IMR-90 (cell line): Measurements from ENCODE around the gene DBNL. TPM values are rescaled to one million over a fixed set of nuclear protein-coding genes. Genes with fewer than 3 reads are reported as not detected.

ENCODE experiments used
- ATAC-seq: fragments of 200-7000 bp; cut with Tn5 transposase; 2 replicates; pipeline ENCODE4 v1.9.1; 2020; ENCODE audit warnings: low read depth, mild to moderate bottlenecking, moderate library complexity
- BruUV-seq: library from RNA; stranded (reverse); fragments of 400-500 nt; replicated peaks from 2 replicates; lab custom pipeline; 2021; lab: Mats Ljungman, UMichigan
- CTCF ChIA-PET: fragments of 300-600 bp; formaldehyde crosslinking; extraction: SDS; loops from one replicate; lab custom pipeline; 2021; ENCODE audit warnings: antibody characterized with exemption; lab: Yijun Ruan, JAX
- POLR2A ChIA-PET: fragments of 300-600 bp; sonication (Branson Sonifier 250); formaldehyde crosslinking; loops from one replicate; lab custom pipeline; 2022; ENCODE audit warnings: antibody characterized with exemption; ENCODE audit not compliant: unreplicated experiment; lab: Charles Lee
- DNase-seq: peaks from one replicate; pipeline ENCODE4 v3.0.0; 2013
- H2AFZ ChIP-seq: replicated peaks from 2 replicates; pipeline ENCODE3; 2013; ENCODE audit warnings: low read length, mild to moderate bottlenecking; ENCODE audit not compliant: poor library complexity
- H2AK5ac ChIP-seq: 2 replicates; pipeline ENCODE4 v1.6.1; 2013; ENCODE audit warnings: low read depth, low read length, inconsistent platforms
- H2AK9ac ChIP-seq: replicated peaks from 2 replicates; pipeline ENCODE3; 2013; ENCODE audit warnings: mild to moderate bottlenecking, low read depth, low read length, moderate library complexity; ENCODE audit not compliant: poor library complexity
- H2BK120ac ChIP-seq: 2 replicates; pipeline ENCODE4 v1.6.1; 2013; ENCODE audit warnings: low read depth, low read length, inconsistent platforms
- H2BK15ac ChIP-seq: 3 replicates; pipeline ENCODE4 v1.6.1; 2013; ENCODE audit warnings: low read depth, low read length, inconsistent platforms
- H2BK20ac ChIP-seq: 2 replicates; pipeline ENCODE4 v1.6.1; 2013; ENCODE audit warnings: low read depth, mild to moderate bottlenecking, inconsistent platforms, low read length, moderate library complexity
- H2BK5ac ChIP-seq: 2 replicates; pipeline ENCODE4 v1.6.1; 2013; ENCODE audit warnings: mild to moderate bottlenecking, low read depth, low read length, inconsistent platforms; ENCODE audit not compliant: poor library complexity, severe bottlenecking
- H3K14ac ChIP-seq: replicated peaks from 2 replicates; pipeline ENCODE4 v1.6.1; 2013; ENCODE audit warnings: low read depth, low read length, inconsistent platforms
- H3K18ac ChIP-seq: 2 replicates; pipeline ENCODE4 v1.6.1; 2013; ENCODE audit warnings: low read depth, low read length, control low read depth
- H3K23ac ChIP-seq: 2 replicates; pipeline ENCODE4 v1.6.1; 2013; ENCODE audit warnings: low read depth, low read length, inconsistent platforms
- H3K27ac ChIP-seq: 2 replicates; pipeline ENCODE4 v1.5.1; 2013; ENCODE audit warnings: mild to moderate bottlenecking, control low read depth, low read length; ENCODE audit not compliant: insufficient read depth
- H3K27me3 ChIP-seq: 2 replicates; pipeline ENCODE4 v1.6.1; 2013; ENCODE audit warnings: low read length; ENCODE audit not compliant: control insufficient read depth, insufficient read depth
- H3K36me3 ChIP-seq: 2 replicates; pipeline ENCODE4 v1.6.1; 2013; ENCODE audit warnings: low read length, mixed read lengths; ENCODE audit not compliant: control insufficient read depth, insufficient read depth
- H3K4ac ChIP-seq: 2 replicates; pipeline ENCODE4 v1.6.1; 2013; ENCODE audit warnings: low read depth, low read length, inconsistent platforms
- H3K4me1 ChIP-seq: 2 replicates; pipeline ENCODE4 v1.6.1; 2013; ENCODE audit warnings: low read length, mixed read lengths; ENCODE audit not compliant: control insufficient read depth, insufficient read depth
- H3K4me2 ChIP-seq: 2 replicates; pipeline ENCODE4 v1.6.1; 2013; ENCODE audit warnings: low read depth, mild to moderate bottlenecking, control low read depth, low read length, moderate library complexity
- H3K4me3 ChIP-seq: 2 replicates; pipeline ENCODE4 v1.5.1; 2013; ENCODE audit warnings: low read depth, mild to moderate bottlenecking, control low read depth, low read length, moderate library complexity; ENCODE audit not compliant: insufficient read depth
- H3K56ac ChIP-seq: 2 replicates; pipeline ENCODE4 v1.6.1; 2013; ENCODE audit warnings: low read length, inconsistent platforms; ENCODE audit not compliant: insufficient read depth; ENCODE audit errors: extremely low read depth
- H3K79me1 ChIP-seq, 2 experiments: 2 replicates each; pipeline ENCODE4 v1.6.1; 2013; ENCODE audit warnings: low read length in 2 of 2, inconsistent platforms in 1 of 2, low read depth in 1 of 2
- H3K9ac ChIP-seq: 2 replicates; pipeline ENCODE4 v1.6.1; 2013; ENCODE audit warnings: low read depth, low read length, control low read depth
- H3K9me1 ChIP-seq: 2 replicates; pipeline ENCODE4 v1.6.1; 2013; ENCODE audit warnings: low read length, inconsistent platforms; ENCODE audit not compliant: insufficient read depth
- H3K9me3 ChIP-seq: 2 replicates; pipeline ENCODE4 v1.6.1; 2013; ENCODE audit warnings: low read length; ENCODE audit not compliant: control insufficient read depth, insufficient read depth
- H4K20me1 ChIP-seq: 2 replicates; pipeline ENCODE4 v1.6.1; 2013; ENCODE audit warnings: low read length, inconsistent platforms; ENCODE audit not compliant: insufficient read depth
- H4K5ac ChIP-seq: 2 replicates; pipeline ENCODE4 v1.6.1; 2013; ENCODE audit warnings: mild to moderate bottlenecking, low read depth, low read length, control low read depth
- H4K8ac ChIP-seq, 2 experiments: 2 replicates each; pipeline ENCODE4 v1.6.1; 2013; ENCODE audit warnings: low read depth in 2 of 2, low read length in 2 of 2, control low read depth in 1 of 2, inconsistent platforms in 1 of 2
- H4K91ac ChIP-seq: 2 replicates; pipeline ENCODE4 v1.6.1; 2013; ENCODE audit warnings: low read depth, low read length, inconsistent platforms; ENCODE audit not compliant: insufficient read depth
- MXI1 ChIP-seq: IDR thresholded peaks from 2 replicates; pipeline ENCODE4 v1.6.1; 2012; ENCODE audit warnings: low read depth, mild to moderate bottlenecking, low read length, moderate library complexity, borderline replicate concordance
- POLR2A ChIP-seq: IDR thresholded peaks from 2 replicates; pipeline ENCODE4 v1.6.1; 2012; ENCODE audit warnings: mild to moderate bottlenecking, low read depth, low read length
- RCOR1 ChIP-seq: IDR thresholded peaks from 2 replicates; pipeline ENCODE4 v1.6.1; 2012; ENCODE audit warnings: mild to moderate bottlenecking, low read length, improper control_type of control experiment; ENCODE audit not compliant: insufficient replicate concordance
- SMC3 ChIP-seq: fragments of 150-350 bp; IDR thresholded peaks from 2 replicates; pipeline ENCODE4 v1.6.1; 2016; ENCODE audit warnings: low read depth, mild to moderate bottlenecking, antibody characterized with exemption, low read length, moderate library complexity
- WGBS, 2 experiments: methylation state at CpG; one replicate each; pipeline versions ENCODE4 v1.1.5 to v1.1.7; 2013; ENCODE audit warnings: missing lambda C conversion rate in 2 of 2; ENCODE audit not compliant: insufficient read length in 1 of 2; ENCODE audit errors: extremely low coverage in 2 of 2; 5-methylcytosine and 5-hydroxymethylcytosine counted together
- dilution Hi-C: fragments of 300-500 bp; cut with HindIII; formaldehyde crosslinking; loops from one replicate; pipeline ENCODE4 v1.14.3; 2018; ENCODE audit warnings: low sequenced_read_pairs; ENCODE audit not compliant: unreplicated experiment
- in situ Hi-C: fragments of 300-500 bp; cut with MboI; formaldehyde crosslinking; loops from 3 replicates; pipeline ENCODE4 v1.14.3; 2019; ENCODE audit warnings: low sequenced_read_pairs, inconsistent platforms, mixed read lengths
- intact Hi-C: fragments of 100-400 bp; cut with micrococcal nuclease; formaldehyde crosslinking; loops from 2 replicates; pipeline ENCODE4 v1.10.0; 2022
- polyA plus RNA-seq, 3 experiments: library from polyadenylated mRNA; depleted of rRNA; stranded (reverse); fragments of >200 nt; gene quantifications; 2 replicates each; pipeline ENCODE4 v1.2.3, GENCODE V29; 2012; ENCODE audit warnings: low replicate concordance in 1 of 3
- total RNA-seq: library from RNA; depleted of rRNA; stranded (reverse); fragments of >200 nt; gene quantifications from 2 replicates; pipeline ENCODE4 v1.2.3, GENCODE V29; 2012
- TF ChIP-seq, protein P1 (sequence below): fragments of 150-350 bp; IDR thresholded peaks from 2 replicates; pipeline ENCODE4 v1.6.1; 2016; ENCODE audit warnings: low read depth, mild to moderate bottlenecking, low read length, moderate library complexity, borderline replicate concordance

Gene DBNL
- total and polyA plus RNA-seq, 2 of the 4 experiments (the other 2 are of a cell fraction): 157 to 179 TPM

DNA sequence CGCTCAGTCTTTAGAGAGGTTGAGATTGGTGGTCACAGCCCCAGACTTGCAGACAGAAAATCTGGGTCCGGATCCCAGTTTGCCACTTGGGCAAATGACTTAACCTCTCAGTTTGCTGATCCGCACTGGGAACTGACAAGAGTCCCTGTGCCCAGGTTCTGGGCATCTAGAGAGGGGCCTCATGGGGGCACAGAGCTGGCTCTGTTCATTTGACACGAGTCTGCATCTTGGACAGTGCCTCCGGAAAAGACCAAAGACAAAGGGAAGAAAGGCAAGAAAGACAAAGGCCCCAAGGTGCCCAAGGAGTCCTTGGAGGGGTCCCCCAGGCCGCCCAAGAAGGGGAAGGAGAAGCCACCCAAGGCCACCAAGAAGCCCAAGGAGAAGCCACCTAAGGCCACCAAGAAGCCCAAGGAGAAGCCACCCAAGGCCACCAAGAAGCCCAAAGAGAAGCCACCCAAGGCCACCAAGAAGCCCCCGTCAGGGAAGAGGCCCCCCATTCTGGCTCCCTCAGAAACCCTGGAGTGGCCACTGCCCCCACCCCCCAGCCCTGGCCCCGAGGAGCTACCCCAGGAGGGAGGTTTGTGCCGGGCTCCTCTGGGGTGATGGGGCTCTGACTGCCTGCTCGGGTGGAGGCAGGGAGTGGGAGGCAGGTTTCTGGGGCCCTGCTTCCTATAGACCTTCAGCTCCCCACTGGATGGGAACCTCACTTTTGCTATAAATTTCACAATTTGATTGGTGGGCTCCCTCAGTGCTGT, 62.0 kb downstream of the DBNL start:
- WGBS, 2 experiments: 98% methylated on average over 4 of the region's 10 CpGs; no CpG with 5 or more reads in 1 of the 2 experiments
- in situ Hi-C loops (no loop called here), dilution Hi-C loops (no loop called here), intact Hi-C loops (no loop called here)
- DNase-seq (no peak), ATAC-seq (no peak)
- Histone ChIP-seq H3K4me2 (no peak overlapping the region), H4K5ac (no peak overlapping the region), H3K18ac (no peak overlapping the region; the same call in 1 of the 2 replicates), H3K56ac (no peak overlapping the region), H4K91ac (no peak overlapping the region), H3K27me3 (no peaks in the 10 kb centered on the region), H4K20me1 (no peaks in the 10 kb centered on the region), H2AK5ac (peak overlapping the region; percentile 70; the same call in 1 of the 2 replicates), H3K36me3 (no peaks in the 10 kb centered on the region), H3K79me1 (no peaks in the 10 kb centered on the region; a peak in 1 of 4 replicates), H3K27ac (no peak overlapping the region), H2BK15ac (no peak overlapping the region), H3K4me3 (no peak overlapping the region), H3K9me1 (peaks cover 18% of the 10 kb centered on the region), H3K23ac (no peak overlapping the region), H3K4me1 (peaks cover 19% of the 10 kb centered on the region), H2BK120ac (0 out of 2 replicates have a peak overlapping the region, but pooled peaks have one; percentile 30), H2AK9ac (no peak overlapping the region), H2BK20ac (no peak overlapping the region), H3K4ac (peak overlapping the region; percentile 80), H3K9ac (no peak overlapping the region), H4K8ac (no peak overlapping the region), H3K14ac (0 out of 2 replicates have a peak overlapping the region, but pooled peaks have one; percentile 77), H2BK5ac (no peak overlapping the region), H3K9me3 (no peaks in the 10 kb centered on the region), H2AFZ (no peak overlapping the region)
- ChIA-PET CTCF (no interaction called here), POLR2A (no interaction called here)
- TF ChIP-seq SMC3: no peak
- TF ChIP-seq MXI1: no peak
- no peak for TF ChIP-seq POLR2A
- TF ChIP-seq, protein P1, sequence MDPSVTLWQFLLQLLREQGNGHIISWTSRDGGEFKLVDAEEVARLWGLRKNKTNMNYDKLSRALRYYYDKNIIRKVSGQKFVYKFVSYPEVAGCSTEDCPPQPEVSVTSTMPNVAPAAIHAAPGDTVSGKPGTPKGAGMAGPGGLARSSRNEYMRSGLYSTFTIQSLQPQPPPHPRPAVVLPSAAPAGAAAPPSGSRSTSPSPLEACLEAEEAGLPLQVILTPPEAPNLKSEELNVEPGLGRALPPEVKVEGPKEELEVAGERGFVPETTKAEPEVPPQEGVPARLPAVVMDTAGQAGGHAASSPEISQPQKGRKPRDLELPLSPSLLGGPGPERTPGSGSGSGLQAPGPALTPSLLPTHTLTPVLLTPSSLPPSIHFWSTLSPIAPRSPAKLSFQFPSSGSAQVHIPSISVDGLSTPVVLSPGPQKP: no peak
- TF ChIP-seq RCOR1: no peak
- BruUV-seq: no TSS peak
